DLD1 (cell line): ENCODE data around the gene XXYLT1.
"Not testable (repeated sequence)": the region's sequence is repeated elsewhere in the genome, so short reads cannot be mapped to it uniquely, and the experiment has no call there.

Experiments
- in situ Hi-C: cut with HindIII; loops from 2 replicates; pipeline ENCODE4 v1.10.0; 2017; ENCODE audit warnings: low sequenced_read_pairs

XXYLT1 gene

DNA sequence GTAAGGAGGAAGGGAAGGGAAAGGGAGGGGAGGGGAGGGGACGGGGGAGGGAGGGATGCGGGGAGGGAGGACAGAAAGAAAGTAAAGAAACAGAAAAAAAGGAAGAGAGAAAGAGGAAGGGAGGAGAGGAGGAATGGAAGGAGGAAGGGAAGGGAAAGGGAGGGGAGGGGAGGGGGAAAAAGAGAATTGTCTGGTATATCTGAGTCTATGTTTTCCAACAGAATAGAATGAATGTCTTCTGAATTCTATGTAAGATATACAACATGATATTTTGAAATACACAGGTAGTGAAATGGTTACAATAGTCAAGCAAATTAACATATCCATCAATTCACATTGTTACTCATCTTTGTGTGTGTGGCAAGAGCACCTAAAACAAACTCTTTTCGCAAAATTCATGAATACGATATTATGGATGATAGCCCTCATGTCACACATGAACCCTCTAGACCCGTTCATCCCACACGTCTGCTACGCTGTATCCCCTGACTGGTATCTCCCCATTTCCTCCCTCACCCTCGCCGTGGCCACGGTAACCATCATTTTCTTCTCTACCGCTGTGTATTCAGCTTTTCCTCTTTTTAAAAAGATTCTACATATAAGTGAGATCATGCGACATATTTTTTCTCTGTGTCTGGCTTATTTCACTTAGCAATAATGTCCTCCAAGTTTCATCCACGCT, 168.9 kb downstream of the XXYLT1 start:
- in situ Hi-C loops, result no loop called here

DNA sequence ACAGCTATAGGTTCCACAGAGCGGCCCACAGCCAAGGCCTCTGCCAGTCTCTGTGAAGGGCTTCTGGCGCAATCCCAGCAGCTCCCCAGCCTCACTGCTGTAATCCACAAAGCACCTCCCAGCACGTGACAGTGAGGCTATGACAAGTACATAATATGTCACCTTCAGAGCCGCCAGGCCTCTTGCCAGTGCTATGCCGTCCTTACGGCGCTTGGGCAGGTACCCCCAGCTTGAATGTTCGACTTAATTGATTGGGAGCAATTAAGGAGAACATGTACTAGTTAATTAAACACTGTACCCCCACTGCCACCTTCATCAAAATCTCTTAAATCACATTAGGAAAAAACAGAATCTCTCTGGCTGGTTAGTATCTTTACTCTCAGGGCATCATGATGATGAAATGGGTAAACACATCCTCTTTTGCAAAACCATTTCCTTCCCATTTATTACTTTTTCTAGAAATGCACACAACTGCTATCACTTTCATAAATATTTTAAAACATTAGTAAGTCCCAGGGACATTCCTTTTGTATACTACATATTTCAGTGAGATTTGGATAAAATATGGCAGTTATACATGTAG, 169.9 kb downstream of the XXYLT1 start:
- in situ Hi-C loops, result no loop called here

DNA sequence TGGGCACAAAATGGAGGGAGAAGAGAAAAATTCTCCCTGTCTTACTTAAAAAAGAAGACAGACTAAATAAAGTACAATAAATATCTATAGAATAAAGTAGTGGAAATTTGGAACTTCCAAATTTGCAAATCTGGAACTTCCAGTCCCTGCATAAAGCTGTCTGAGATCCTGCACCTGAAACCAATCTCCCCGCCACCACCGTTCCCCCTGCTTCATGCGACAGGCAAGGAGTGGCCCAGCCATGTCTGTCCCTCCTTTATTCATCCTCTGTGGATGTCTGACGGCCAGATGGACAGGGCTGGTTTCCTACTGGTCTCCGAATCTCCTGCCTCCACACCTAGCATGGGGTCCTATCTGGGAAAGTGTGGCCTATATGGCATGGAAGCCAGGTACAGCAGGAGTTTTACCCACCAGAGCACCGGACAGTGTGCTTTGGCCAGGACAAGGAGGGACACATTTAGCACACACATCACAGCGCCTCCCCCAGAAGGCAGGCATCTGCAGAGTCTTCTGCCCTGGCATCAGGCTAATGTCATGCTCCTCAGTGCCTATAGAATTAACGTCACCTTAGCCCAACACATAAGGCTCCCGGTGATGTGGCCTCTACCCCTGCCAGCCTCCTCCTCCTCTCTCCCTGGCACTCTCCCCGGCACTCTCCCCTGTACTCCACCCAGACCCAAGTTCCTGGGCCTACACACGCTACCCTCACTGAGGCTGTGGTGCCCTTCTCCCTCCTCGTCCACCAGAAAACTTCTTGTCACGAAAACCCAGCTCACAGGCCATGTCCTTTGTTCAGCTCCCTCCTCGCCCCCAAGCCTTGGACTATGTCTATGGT, 170.8 kb downstream of the XXYLT1 start:
- in situ Hi-C loops, result no loop called here

DNA sequence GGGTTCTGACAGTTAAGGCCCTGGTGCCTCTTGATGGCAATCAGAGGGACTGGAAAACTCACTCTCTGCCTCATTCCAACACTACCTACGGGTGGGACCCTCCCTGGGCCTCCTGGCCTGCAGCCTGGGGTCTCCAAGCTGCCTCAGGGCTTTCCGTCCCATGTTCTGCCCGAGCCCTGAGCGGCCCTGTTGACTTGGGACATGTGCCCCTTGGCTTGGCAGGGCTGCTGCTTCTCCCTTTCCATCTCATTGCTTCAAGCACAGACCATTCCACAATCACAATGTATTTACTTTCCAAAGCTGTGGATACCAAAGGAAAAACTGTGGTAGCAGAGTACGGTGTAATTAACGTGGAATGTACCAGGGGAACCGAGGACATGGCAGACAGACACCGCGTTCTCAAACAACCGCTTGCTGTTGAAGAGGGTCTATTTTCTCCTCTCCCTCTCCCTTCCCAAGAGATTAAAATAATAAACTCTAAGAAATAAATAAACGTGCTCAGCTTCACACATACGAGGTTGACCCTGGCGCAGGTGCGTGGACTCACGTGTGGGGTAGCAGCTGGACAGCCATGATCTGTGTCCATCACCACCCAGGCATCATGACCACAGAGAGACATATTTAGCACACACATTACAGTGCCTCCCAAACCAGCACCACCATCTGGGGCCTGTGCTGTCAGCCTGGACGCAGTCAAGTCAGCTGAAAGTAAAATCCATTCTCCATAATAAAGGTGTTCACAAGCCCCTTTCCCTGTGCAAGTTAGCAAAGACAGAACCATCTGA, 172.0 kb downstream of the XXYLT1 start:
- in situ Hi-C loops, result no loop called here

DNA sequence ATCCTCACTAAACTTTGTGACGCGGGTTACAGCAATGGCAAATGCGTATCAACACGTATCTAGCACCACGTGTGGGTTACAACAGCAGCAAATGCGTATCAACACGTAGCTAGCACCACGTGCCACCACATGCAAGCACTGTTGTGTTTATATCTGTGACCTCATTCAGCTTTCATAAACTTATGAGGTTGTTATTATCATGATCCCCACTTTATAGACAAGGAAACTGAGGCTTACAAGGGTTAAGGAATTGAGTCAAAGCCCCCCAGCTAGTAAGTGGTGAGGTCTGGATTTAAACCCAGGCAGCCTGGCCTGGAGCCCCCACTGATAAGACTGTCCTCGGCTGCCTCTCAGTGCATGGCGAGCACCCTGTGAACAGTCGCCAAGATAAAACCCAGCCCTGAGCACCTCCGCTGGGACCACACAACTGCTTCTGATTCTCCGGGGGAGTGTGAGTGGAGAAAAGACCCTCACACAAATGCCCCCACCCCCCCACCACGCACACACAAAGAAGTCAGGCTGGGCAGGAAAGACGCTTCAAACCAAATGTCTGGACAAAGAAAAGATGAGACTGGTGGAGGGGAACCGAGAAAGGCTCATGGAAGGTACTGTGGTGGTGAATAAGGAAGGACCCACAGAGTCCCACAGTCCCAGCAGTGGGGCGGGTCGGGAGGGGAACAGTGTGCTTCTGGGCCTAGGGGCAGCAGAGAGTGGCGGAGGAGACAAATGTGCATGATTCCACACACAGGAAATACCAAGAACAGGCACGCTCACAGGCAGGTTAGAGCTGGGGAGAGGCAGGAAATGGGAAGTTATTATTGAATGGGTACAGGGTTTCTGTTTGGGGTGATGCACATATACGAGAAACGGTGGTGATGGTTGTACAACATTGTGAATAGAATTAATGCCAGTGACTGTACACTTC, 173.4 kb downstream of the XXYLT1 start:
- in situ Hi-C loops, result no loop called here

DNA sequence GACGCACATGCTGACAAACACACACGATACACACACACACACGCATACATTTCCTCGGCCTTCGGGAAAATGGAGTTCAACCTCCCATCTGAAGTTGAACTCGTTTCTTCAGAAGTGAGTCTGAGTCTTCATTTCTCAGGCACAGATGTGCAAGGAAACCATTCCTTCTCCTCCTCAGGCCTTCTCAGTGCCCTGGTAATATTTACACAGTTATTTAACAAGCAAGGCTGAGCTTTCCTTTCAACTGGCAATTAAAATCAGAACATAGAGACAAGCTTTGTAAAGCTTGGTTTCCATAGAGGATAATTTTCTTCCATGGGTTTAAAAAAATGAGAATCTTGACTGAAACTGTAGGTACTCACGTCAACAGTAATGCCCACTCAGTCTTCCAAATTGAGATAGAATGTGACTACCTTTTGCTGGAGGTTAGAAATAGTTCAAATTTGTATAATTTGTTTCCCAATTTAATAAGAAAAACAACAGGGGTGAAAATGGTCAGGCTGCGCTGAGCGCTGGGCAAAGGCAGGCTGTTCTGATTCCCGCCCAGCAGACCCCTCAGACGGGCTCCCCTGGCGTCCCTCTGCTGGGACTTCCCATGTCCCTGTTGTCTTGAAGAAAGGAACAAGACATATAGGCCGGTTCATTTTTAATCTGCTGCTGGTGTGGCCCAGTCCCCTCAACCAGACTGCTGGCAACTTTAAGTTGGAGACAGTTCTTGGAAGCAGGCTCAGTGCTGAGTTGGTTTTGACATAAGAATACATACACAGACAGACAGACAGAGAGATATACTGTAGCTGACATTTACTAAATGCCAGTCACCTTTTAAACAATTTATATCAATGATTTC, 174.3 kb downstream of the XXYLT1 start:
- in situ Hi-C loops, result no loop called here

DNA sequence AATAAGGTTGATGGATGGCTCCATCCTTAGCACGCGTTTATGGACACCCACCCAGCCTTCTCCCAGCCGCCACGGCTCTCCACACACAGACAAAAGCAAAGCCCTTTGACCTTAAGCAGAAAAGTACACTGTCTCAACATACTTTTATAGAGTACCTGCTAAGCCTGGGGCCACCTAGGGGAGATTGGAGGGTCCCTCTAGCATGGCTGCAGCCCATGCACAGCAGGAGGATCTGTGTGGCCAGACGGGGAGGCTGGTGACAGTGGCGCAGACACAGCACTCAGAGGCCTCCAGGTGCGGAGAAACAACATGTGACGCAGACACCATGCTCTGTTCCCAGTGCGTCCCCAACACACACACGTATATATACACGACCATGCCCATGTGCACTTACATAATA, 174.9 kb downstream of the XXYLT1 start:
- in situ Hi-C loops, result no loop called here

DNA sequence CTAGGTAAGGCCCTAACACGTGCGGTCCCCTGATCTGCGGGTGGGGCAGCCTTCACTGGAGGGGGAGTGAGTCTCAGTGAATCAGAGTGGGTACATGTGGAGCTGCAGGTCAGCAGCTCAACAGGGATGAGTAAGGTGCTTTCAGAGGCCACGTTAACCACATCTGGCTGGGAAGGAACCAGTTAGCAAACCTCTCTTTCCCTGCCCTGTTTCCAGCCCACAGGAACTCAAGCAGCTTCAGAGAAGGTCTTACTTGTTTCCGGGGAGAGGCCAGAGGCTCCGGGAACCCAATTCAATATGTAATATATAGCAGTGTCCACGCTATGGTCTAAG, 175.3 kb downstream of the XXYLT1 start:
- in situ Hi-C loops, result no loop called here

DNA sequence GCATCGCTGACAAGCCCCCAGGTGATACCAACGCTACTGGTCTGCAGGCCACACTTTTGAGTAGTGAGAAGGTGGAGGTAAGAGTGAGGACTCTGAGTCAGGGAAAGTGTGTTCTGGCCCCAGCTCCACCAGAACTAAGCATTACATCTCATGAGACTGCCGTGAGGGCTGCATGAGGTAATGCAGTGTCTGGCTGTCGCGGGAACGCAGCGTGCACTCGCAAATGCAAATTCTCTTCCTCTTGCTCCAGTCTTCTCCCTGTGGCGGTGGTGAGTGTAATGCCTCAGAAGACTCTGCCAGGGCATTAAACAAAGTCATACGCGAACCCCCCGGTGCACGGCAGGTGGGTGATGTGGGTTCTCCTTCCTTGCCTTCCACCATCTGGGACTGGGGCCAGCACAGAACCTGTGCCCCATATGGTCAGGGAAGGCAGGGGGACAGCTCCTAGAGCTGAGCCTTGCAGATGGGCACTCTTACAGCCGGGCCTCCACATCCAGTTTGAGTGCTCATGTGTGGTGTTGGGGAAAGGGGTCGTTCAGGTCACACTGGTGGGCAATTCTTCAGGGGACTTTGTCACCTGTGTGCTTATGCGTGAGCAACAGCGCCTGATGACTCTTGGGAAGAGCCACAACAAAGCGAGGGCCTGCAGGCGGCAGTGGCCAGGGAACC, 175.8 kb downstream of the XXYLT1 start:
- in situ Hi-C loops, result no loop called here

DNA sequence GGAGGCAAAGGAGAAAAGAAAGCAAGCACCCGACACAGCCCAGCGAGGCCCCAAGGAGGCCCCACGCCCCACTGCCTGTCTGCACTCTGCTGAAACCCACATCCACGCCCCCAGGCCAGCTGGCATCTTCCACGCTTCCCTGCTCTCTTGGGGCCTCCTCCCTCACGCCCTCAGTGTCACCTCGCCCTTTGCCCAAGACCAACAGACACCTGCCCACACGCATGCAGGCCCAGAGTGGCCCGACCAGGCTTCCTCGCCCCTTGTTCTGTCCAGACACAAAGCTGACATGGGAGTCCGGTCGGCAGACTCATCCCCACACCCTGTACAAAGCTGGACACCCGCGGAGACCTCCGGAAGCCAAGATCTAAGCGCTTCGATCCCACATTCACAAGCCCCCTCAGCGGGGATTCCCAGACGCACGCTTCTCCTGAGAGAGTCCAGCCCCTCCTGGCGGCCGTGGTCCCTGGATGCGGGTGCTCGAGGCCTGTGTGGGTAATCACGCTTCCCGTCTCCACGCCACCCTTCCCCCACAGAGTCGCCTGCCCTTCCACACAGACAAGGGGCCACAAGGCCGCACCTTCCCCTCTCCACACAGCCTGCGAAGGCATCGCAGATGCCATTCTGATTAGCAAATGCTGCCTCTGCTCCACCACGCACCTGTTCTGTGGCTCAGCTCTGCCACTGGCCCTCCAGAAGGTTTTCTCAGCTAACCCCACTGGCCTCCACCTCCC, 176.6 kb downstream of the XXYLT1 start:
- in situ Hi-C loops, result no loop called here

DNA sequence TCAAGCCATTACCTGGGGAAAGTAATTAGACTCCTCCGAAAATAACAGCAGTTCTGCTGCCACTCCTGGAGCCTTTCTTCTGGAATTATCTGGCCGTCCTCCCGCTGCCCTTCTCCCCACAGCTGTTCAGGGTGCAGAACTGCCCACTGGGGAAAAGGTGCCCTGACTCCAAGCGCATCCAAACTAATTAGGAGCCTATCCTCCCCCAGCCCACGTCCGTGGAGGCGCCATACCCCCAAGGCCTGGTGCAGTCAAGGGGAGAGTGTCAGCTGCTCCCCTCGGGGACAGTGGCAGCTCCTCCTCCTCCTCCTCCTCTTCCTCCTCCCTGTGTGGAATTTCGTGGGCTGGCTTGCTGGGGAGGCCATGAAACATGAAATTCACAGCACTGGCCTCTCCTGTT, 177.2 kb downstream of the XXYLT1 start:
- in situ Hi-C loops, result no loop called here

DNA sequence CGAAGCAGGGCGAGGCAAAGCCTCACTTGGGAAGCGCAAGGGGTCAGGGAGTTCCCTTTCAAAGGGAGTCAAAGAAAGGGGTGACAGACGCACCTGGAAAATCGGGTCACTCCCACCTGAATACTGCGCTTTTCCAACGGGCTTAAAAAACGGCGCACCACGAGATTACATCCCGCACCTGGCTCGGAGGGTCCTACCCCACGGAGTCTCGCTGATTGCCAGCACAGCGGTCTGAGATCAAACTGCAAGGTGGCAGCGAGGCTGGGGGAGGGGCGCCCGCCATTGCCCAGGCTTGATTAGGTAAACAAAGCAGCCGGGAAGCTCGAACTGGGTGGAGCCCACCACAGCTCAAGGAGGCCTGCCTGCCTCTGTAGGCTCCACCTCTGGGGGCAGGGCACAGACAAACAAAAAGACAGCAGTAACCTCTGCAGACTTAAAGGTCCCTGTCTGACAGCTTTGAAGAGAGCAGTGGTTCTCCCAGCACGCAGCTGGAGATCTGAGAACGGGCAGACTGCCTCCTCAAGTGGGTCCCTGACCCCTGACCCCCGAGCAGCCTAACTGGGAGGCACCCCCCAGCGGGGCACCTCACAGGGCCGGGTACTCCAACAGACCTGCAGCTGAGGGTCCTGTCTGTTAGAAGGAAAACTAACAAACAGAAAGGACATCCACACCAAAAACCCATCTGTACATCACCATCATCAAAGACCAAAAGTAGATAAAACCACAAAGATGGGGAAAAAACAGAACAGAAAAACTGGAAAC, 182.9 kb downstream of the XXYLT1 start:
- in situ Hi-C loops, result not testable (repeated sequence)

DNA sequence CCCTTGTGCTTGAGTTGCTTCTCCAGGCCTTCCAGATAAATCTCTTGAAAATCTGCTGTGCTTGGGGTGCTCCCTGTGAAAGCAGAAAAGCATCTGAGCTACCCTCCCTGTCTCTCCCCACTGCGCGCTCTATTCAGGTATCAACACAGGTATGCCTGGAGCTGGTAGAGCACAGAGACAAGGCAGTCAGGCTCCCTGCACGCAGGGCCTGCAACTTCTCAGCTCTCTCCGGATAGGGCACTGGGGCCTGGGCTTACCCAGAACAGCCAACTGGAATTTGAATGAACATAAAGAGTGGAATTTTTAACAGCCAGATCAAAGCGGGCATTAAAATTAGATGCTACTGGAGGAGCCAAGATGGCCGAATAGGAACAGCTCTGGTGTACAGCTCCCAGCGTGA, 183.6 kb downstream of the XXYLT1 start:
- in situ Hi-C loops, result no loop called here

DNA sequence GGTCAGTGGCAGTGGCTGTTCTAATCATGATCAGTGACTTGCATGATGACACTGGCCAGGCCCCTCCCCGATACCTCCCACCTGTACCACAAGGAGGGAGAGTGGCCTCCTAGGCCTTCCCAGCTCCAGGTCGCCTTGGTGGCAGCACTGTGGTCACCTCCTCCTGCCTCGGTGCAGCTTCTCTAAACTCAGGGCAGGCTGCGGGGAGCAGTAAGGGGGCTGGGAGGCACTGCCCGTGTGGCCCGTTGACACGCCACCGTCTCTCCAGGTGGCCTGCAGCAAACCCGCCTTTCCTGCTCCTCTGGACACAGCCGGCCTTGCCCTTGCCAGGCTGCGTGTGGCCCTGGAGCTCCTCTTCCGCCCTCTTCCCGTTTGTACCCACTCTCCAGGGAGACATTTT, 184.1 kb downstream of the XXYLT1 start:
- in situ Hi-C loops, result no loop called here

DNA sequence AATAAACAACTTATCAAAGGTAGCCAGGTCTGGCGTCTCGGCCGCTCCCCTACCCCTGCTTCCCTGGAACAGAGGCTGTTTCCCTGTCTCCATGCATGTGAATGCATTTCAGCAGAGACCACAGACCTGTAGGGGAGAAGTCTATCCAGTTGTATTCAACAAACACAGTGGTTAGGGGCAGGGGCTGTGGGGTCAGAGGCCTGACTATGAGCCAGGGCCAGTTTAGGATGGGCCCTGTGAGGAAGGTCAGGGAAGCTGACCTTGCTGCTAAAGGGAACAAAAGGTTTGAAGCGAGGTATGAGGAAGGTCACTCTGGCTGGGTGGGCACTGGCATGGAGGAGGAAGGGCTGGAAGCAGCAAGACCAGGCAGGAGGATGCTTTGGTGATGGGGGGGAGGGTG, 184.6 kb downstream of the XXYLT1 start:
- in situ Hi-C loops, result no loop called here

DNA sequence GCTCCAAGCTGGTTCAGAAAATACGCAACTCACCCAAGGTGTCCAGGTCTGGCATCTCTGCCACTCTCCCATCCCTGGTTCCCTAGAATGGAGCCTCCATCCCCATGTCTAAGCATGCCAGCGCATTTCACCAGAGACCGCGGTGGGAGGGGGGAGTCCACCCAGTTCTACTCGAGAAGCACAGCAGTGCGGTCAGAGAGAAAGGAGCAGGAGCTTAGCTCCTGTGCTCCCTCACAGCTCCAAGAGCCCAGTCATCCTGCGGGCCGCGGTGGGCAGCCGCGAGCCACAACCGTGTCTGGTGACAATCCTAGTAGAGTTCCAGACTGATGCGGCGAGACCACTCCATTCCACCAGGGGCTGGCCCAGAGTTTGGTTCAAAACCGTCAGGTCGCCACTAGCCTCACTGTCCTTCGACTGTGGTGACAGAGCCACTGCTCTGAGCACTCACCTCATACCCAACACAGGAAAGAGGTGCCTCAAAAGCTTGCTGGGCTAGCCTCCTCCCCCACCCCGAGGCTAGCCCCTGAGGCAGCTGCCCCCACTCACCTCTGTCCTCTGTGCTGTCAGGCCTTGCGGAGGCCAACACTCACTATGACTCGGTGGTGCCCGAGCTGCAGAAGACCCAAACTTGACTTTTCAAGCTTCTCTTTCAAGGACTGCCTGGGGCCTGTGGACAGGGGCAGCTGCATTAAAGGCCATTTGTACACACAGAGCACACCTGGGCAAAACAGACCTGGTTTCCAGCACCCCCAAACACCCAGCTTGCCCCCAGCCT, 185.4 kb downstream of the XXYLT1 start:
- in situ Hi-C loops, result no loop called here

DNA sequence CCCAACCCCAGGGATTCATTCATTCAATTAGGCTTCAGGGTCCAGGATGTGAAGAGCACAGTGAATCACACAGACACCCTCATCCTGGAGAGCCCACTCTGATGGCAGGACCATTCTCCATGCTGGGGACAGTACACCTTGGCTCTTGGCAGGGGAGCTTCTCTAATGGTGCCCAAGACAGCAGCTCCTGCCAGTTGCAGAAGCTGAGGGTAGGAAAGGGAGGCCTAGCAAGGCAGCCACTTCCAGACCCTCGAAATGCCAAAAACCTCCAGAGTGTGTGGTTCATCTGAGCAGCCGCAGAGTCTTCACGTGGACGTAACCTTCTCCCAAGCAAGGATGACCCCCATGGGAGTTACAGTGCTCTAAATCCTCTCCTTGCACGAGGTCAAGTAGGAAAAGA, 186.2 kb downstream of the XXYLT1 start:
- in situ Hi-C loops, result no loop called here
